Trophoblast cell (in vitro differentiated cells and primary cell): ENCODE results near the gene ALDH3A2.

Source experiments
- DNase-seq, 2 donors: peaks; one replicate each; pipeline ENCODE4 v3.0.0-alpha.2; 2016
- H2AFZ ChIP-seq: 2 replicates; pipeline ENCODE4 v1.6.1; 2013; ENCODE audit warnings: low read length, moderate library complexity, mild to moderate bottlenecking; ENCODE audit not compliant: insufficient read depth, poor library complexity
- H2AK5ac ChIP-seq: 2 replicates; pipeline ENCODE4 v1.6.1; 2013; ENCODE audit warnings: mild to moderate bottlenecking, low read length
- H2BK120ac ChIP-seq: 2 replicates; pipeline ENCODE4 v1.6.1; 2013; ENCODE audit warnings: low read length, mild to moderate bottlenecking, moderate library complexity; ENCODE audit not compliant: insufficient read depth, poor library complexity
- H2BK12ac ChIP-seq: 2 replicates; pipeline ENCODE4 v1.6.1; 2013; ENCODE audit warnings: mild to moderate bottlenecking, low read length, moderate library complexity
- H2BK5ac ChIP-seq: 2 replicates; pipeline ENCODE4 v1.6.1; 2013; ENCODE audit warnings: low read length, low read depth, moderate library complexity, mild to moderate bottlenecking; ENCODE audit not compliant: poor library complexity
- H3K14ac ChIP-seq: 2 replicates; pipeline ENCODE4 v1.6.1; 2013; ENCODE audit warnings: mild to moderate bottlenecking, low read length
- H3K18ac ChIP-seq: 2 replicates; pipeline ENCODE4 v1.6.1; 2013; ENCODE audit warnings: mild to moderate bottlenecking, low read length
- H3K23ac ChIP-seq: 2 replicates; pipeline ENCODE4 v1.6.1; 2013; ENCODE audit warnings: low read length
- H3K27ac ChIP-seq: 2 replicates; pipeline ENCODE4 v1.5.1; 2013; ENCODE audit warnings: low read depth, mild to moderate bottlenecking, inconsistent platforms, low read length, moderate library complexity
- H3K27me3 ChIP-seq: 2 replicates; pipeline ENCODE4 v1.6.1; 2013; ENCODE audit warnings: inconsistent platforms, mild to moderate bottlenecking, low read length, moderate library complexity; ENCODE audit not compliant: insufficient read depth
- H3K36me3 ChIP-seq, 2 experiments: 1 replicate in 1 of 2; 2 replicates in 1 of 2; pipeline ENCODE4 v1.6.1; 2013; ENCODE audit warnings: low read length in 2 of 2, mild to moderate bottlenecking in 2 of 2, moderate library complexity in 1 of 2; ENCODE audit not compliant: insufficient read depth in 2 of 2, control insufficient read depth in 1 of 2
- H3K4ac ChIP-seq: 2 replicates; pipeline ENCODE4 v1.6.1; 2013; ENCODE audit warnings: low read depth, mild to moderate bottlenecking, low read length, moderate library complexity
- H3K4me1 ChIP-seq, 2 experiments: 1 replicate in 1 of 2; 2 replicates in 1 of 2; pipeline ENCODE4 v1.6.1; 2013; ENCODE audit warnings: low read length in 2 of 2, mild to moderate bottlenecking in 2 of 2, moderate library complexity in 1 of 2; ENCODE audit not compliant: insufficient read depth in 2 of 2, control insufficient read depth in 1 of 2
- H3K4me2 ChIP-seq: 2 replicates; pipeline ENCODE4 v1.6.1; 2013; ENCODE audit warnings: inconsistent platforms, mild to moderate bottlenecking, low read length, moderate library complexity
- H3K4me3 ChIP-seq: 2 replicates; pipeline ENCODE4 v1.5.1; 2013; ENCODE audit warnings: mild to moderate bottlenecking, low read depth, low read length, inconsistent platforms
- H3K79me1 ChIP-seq: one replicate; pipeline ENCODE4 v1.6.1; 2013; ENCODE audit warnings: low read length
- H3K79me2 ChIP-seq: 2 replicates; pipeline ENCODE4 v1.6.1; 2013; ENCODE audit warnings: low read length, mild to moderate bottlenecking; ENCODE audit not compliant: control insufficient read depth, insufficient read depth, poor library complexity
- H3K9ac ChIP-seq: 2 replicates; pipeline ENCODE4 v1.6.1; 2013; ENCODE audit warnings: mild to moderate bottlenecking, low read length
- H3K9me3 ChIP-seq: 2 replicates; pipeline ENCODE4 v1.6.1; 2013; ENCODE audit warnings: low read depth, mild to moderate bottlenecking, control low read depth, inconsistent platforms, low read length; ENCODE audit not compliant: insufficient read depth
- H4K12ac ChIP-seq: 2 replicates; pipeline ENCODE4 v1.6.1; 2013; ENCODE audit warnings: low read depth, mild to moderate bottlenecking, low read length, moderate library complexity
- H4K8ac ChIP-seq: 2 replicates; pipeline ENCODE4 v1.6.1; 2013; ENCODE audit warnings: low read depth, mild to moderate bottlenecking, low read length, moderate library complexity
- H4K91ac ChIP-seq: one replicate; pipeline ENCODE4 v1.6.1; 2013; ENCODE audit warnings: low read depth, mild to moderate bottlenecking, low read length, moderate library complexity
- WGBS: extraction: QIAGEN DNeasy Blood & Tissue Kit; methylation state at CpG from one replicate; pipeline ENCODE4 v1.1.7; 2013; ENCODE audit warnings: missing lambda C conversion rate; ENCODE audit not compliant: insufficient read length, insufficient coverage; ENCODE audit errors: extremely low coverage; 5-methylcytosine and 5-hydroxymethylcytosine counted together

Gene ALDH3A2

GRCh38 chr17:19650826-19651225 is 2.3 kb downstream of the ALDH3A2 start:
- Histone ChIP-seq H3K36me3 (no peaks in the 10 kb centered on the region), H3K14ac (no peak overlapping the region), H3K4ac (no peak overlapping the region), H2AFZ (no peak overlapping the region), H3K9ac (no peak overlapping the region), H2BK12ac (no peak overlapping the region), H3K79me1 (peaks cover 6% of the 10 kb centered on the region), H3K27me3 (no peaks in the 10 kb centered on the region), H3K27ac (no peak overlapping the region), H4K91ac (no peak overlapping the region), H3K4me2 (no peak overlapping the region), H2BK120ac (no peak overlapping the region), H3K79me2 (no peaks in the 10 kb centered on the region), H2AK5ac (no peak overlapping the region), H3K18ac (no peak overlapping the region), H2BK5ac (no peak overlapping the region), H3K9me3 (peaks cover 7% of the 10 kb centered on the region), H3K23ac (no peak overlapping the region), H3K4me3 (no peak overlapping the region), H3K4me1 (peaks cover 0 to 4% of the 10 kb centered on the region in 2 experiments), H4K12ac (no peak overlapping the region), H4K8ac (no peak overlapping the region)
- no CpG with 5 or more reads among the region's 1 CpG for WGBS
- DNase-seq, result no peak

GRCh38 chr17:19651451-19652238 is 3.1 kb downstream of the ALDH3A2 start:
- no CpG with 5 or more reads among the region's 5 CpGs for WGBS
- no peak overlapping the region for H2AK5ac ChIP-seq
- H4K91ac ChIP-seq, result no peak overlapping the region
- no peak overlapping the region for H2BK12ac ChIP-seq
- no peak overlapping the region for H3K18ac ChIP-seq
- H3K4me1 ChIP-seq, result peaks cover 0 to 4% of the 10 kb centered on the region in 2 experiments
- no peak overlapping the region for H4K8ac ChIP-seq
- no peaks in the 10 kb centered on the region for H3K36me3 ChIP-seq
- H3K9ac ChIP-seq, result no peak overlapping the region
- H2BK5ac ChIP-seq, result no peak overlapping the region
- no peak overlapping the region for H2BK120ac ChIP-seq
- no peak overlapping the region for H3K14ac ChIP-seq
- H3K9me3 ChIP-seq, result peaks cover 7% of the 10 kb centered on the region
- H3K79me1 ChIP-seq, result peaks cover 6% of the 10 kb centered on the region
- H3K4ac ChIP-seq, result no peak overlapping the region
- no peaks in the 10 kb centered on the region for H3K79me2 ChIP-seq
- no peak overlapping the region for H3K23ac ChIP-seq
- no peak overlapping the region for H3K4me3 ChIP-seq
- H3K27ac ChIP-seq, result no peak overlapping the region
- no peak overlapping the region for H4K12ac ChIP-seq
- no peak overlapping the region for H3K4me2 ChIP-seq
- no peak overlapping the region for H2AFZ ChIP-seq
- no peak for DNase-seq
- no peaks in the 10 kb centered on the region for H3K27me3 ChIP-seq

GRCh38 chr17:19652595-19652994 is 4.0 kb downstream of the ALDH3A2 start:
- no peak overlapping the region for H3K23ac ChIP-seq
- no peak overlapping the region for H4K91ac ChIP-seq
- H2BK120ac ChIP-seq, result no peak overlapping the region
- no peak overlapping the region for H3K4ac ChIP-seq
- no peak overlapping the region for H3K18ac ChIP-seq
- no peak overlapping the region for H2AFZ ChIP-seq
- no peaks in the 10 kb centered on the region for H3K79me2 ChIP-seq
- no peak overlapping the region for H4K8ac ChIP-seq
- H2AK5ac ChIP-seq, result no peak overlapping the region
- no peak overlapping the region for H3K9ac ChIP-seq
- no peaks in the 10 kb centered on the region for H3K36me3 ChIP-seq
- no peak overlapping the region for H4K12ac ChIP-seq
- H3K4me2 ChIP-seq, result no peak overlapping the region
- H3K79me1 ChIP-seq, result peaks cover 6% of the 10 kb centered on the region
- H3K14ac ChIP-seq, result no peak overlapping the region
- DNase-seq, result no peak
- H3K9me3 ChIP-seq, result peaks cover 7% of the 10 kb centered on the region
- H3K4me1 ChIP-seq, result peaks cover 0 to 4% of the 10 kb centered on the region in 2 experiments
- H2BK5ac ChIP-seq, result no peak overlapping the region
- no CpG with 5 or more reads among the region's 3 CpGs for WGBS
- H3K4me3 ChIP-seq, result no peak overlapping the region
- H3K27me3 ChIP-seq, result no peaks in the 10 kb centered on the region
- no peak overlapping the region for H3K27ac ChIP-seq
- H2BK12ac ChIP-seq, result no peak overlapping the region

GRCh38 chr17:19654342-19654886 is 5.9 kb downstream of the ALDH3A2 start:
- Histone ChIP-seq H3K4me3 (no peak overlapping the region), H3K4me1 (no peaks in the 10 kb centered on the region), H4K12ac (no peak overlapping the region), H2AFZ (no peak overlapping the region), H3K23ac (no peak overlapping the region), H3K27me3 (no peaks in the 10 kb centered on the region), H3K9ac (no peak overlapping the region), H4K8ac (no peak overlapping the region), H3K14ac (no peak overlapping the region), H2BK120ac (no peak overlapping the region), H3K18ac (no peak overlapping the region), H3K79me2 (no peaks in the 10 kb centered on the region), H3K27ac (no peak overlapping the region), H3K4ac (no peak overlapping the region), H3K36me3 (no peaks in the 10 kb centered on the region), H2BK12ac (no peak overlapping the region), H3K9me3 (peaks cover 7% of the 10 kb centered on the region), H2BK5ac (no peak overlapping the region), H3K4me2 (no peak overlapping the region), H4K91ac (no peak overlapping the region), H3K79me1 (no peaks in the 10 kb centered on the region), H2AK5ac (no peak overlapping the region)
- WGBS, result no CpG with 5 or more reads among the region's 30 CpGs
- DNase-seq, result no peak
